ENCODE results near the gene E2F1. TPM values are rescaled to one million over a fixed set of nuclear protein-coding genes. Genes with fewer than 3 reads are reported as not detected.
"Not testable (repeated sequence)": the region's sequence is repeated elsewhere in the genome, so short reads cannot be mapped to it uniquely, and the experiment has no call there.

E2F1 gene
- total and polyA plus RNA-seq, 8 donors = 2.3 to 24.9 (median 4.6) TPM

- H3K27ac ChIP-seq = no peak overlapping the region
- intact Hi-C loops (cut with DNase I; ENCODE audit: low total_unique reads) = no loop called here
- H3K4me1 ChIP-seq = peaks cover 0 to 6% (median 0%) of the 10 kb centered on the region in 4 donors
- peaks cover 7 to 41% (median 28%) of the 10 kb centered on the region in 4 donors for H3K36me3 ChIP-seq
- TF ChIP-seq CTCF (IDR thresholded peaks at IDR 0.05) (no peak), POLR2A (IDR thresholded peaks at IDR 0.05) (no peak), POLR2AphosphoS5 (IDR thresholded peaks at IDR 0.05) (no peak), EP300 (IDR thresholded peaks at IDR 0.05) (no peak)
- no peaks in the 10 kb centered on the region for H3K27me3 ChIP-seq
- 90 to 95% (median 92%) methylated on average over 11 of the region's 11 CpGs for WGBS, 5 donors
- no peak overlapping the region for H3K4me3 ChIP-seq
- DNase-seq = no peak
- H3K9me3 ChIP-seq = no peaks in the 10 kb centered on the region
Observed at GRCh38 chr20:33704197-33704924, 18.2 kb upstream of the E2F1 start.

GRCh38 chr20:33703498-33704137 lies 17.4 kb upstream of the E2F1 start:
- TF ChIP-seq CTCF (IDR thresholded peaks at IDR 0.05) (no peak), POLR2AphosphoS5 (IDR thresholded peaks at IDR 0.05) (no peak), EP300 (IDR thresholded peaks at IDR 0.05) (no peak), POLR2A (IDR thresholded peaks at IDR 0.05) (no peak)
- intact Hi-C loops (cut with DNase I; ENCODE audit: low total_unique reads) = no loop called here
- Histone ChIP-seq H3K4me3 (no peak overlapping the region), H3K36me3 (peaks cover 7 to 41% (median 25%) of the 10 kb centered on the region in 4 donors), H3K27ac (no peak overlapping the region), H3K27me3 (no peaks in the 10 kb centered on the region), H3K4me1 (peaks cover 0 to 6% (median 0%) of the 10 kb centered on the region in 4 donors), H3K9me3 (no peaks in the 10 kb centered on the region)
- WGBS, 5 donors = 90 to 95% (median 92%) methylated on average over 8 of the region's 8 CpGs
- no peak for DNase-seq

- intact Hi-C loops (cut with DNase I; ENCODE audit: low total_unique reads) = no loop called here
- Histone ChIP-seq H3K27me3 (no peaks in the 10 kb centered on the region), H3K9me3 (no peaks in the 10 kb centered on the region), H3K27ac (no peak overlapping the region), H3K36me3 (peaks cover 7 to 35% (median 20%) of the 10 kb centered on the region in 4 donors), H3K4me1 (peaks cover 0 to 6% (median 0%) of the 10 kb centered on the region in 4 donors), H3K4me3 (no peak overlapping the region)
- peak in 1 of 2 donors; percentile 40 for DNase-seq
- 55 to 62% (median 58%) methylated on average over 4 to 5 of the region's 5 CpGs for WGBS, 5 donors
- TF ChIP-seq EP300 (IDR thresholded peaks at IDR 0.05) (no peak), POLR2A (IDR thresholded peaks at IDR 0.05) (no peak), CTCF (IDR thresholded peaks at IDR 0.05) (no peak), POLR2AphosphoS5 (IDR thresholded peaks at IDR 0.05) (no peak)
Observed at GRCh38 chr20:33702861-33703260, 16.7 kb upstream of the E2F1 start.

GRCh38 chr20:33701629-33702450 lies 15.7 kb upstream of the E2F1 start:
- no peak for DNase-seq
- no peak overlapping the region for H3K4me3 ChIP-seq
- no peaks in the 10 kb centered on the region for H3K27me3 ChIP-seq
- H3K9me3 ChIP-seq = no peaks in the 10 kb centered on the region
- TF ChIP-seq POLR2AphosphoS5 (IDR thresholded peaks at IDR 0.05) (no peak), CTCF (IDR thresholded peaks at IDR 0.05) (no peak)
- WGBS, 5 donors = 76 to 95% (median 90%) methylated on average over 10 to 27 of the region's 27 CpGs
- intact Hi-C loops (cut with DNase I; ENCODE audit: low total_unique reads) = no loop called here
- peaks cover 0 to 10% (median 4%) of the 10 kb centered on the region in 4 donors for H3K4me1 ChIP-seq
- H3K36me3 ChIP-seq = peaks cover 0 to 25% (median 10%) of the 10 kb centered on the region in 4 donors
- no peak overlapping the region for H3K27ac ChIP-seq

- intact Hi-C loops (cut with DNase I; ENCODE audit: low total_unique reads); H3K27me3 ChIP-seq: not testable (repeated sequence)
Observed at GRCh38 chr20:33700696-33701441, 14.7 kb upstream of the E2F1 start.

GRCh38 chr20:33698966-33699365 lies 12.8 kb upstream of the E2F1 start:
- H3K4me3 ChIP-seq; H3K27me3 ChIP-seq; H3K36me3 ChIP-seq; DNase-seq; H3K27ac ChIP-seq; intact Hi-C loops (cut with DNase I; ENCODE audit: low total_unique reads); H3K9me3 ChIP-seq: not testable (repeated sequence)
- 93 to 99% (median 97%) methylated on average over 8 to 23 of the region's 27 CpGs; no CpG with 5 or more reads in 1 of the 5 donors for WGBS, 5 donors
- H3K4me1 ChIP-seq = peaks cover 0 to 27% (median 15%) of the 10 kb centered on the region in 4 donors

More at GRCh38 chr20:33700696-33701441, 14.7 kb upstream of the E2F1 start:
- H3K4me3 ChIP-seq, H3K9me3 ChIP-seq, DNase-seq, H3K27ac ChIP-seq: not testable (repeated sequence)
- WGBS, 5 donors = 93 to 98% (median 96%) methylated on average over 12 to 45 of the region's 45 CpGs
- H3K36me3 ChIP-seq = peaks cover 0 to 15% (median under 1%) of the 10 kb centered on the region in 4 donors
- H3K4me1 ChIP-seq = peaks cover 0 to 19% (median 10%) of the 10 kb centered on the region in 4 donors

All from stomach (tissue), 9 donors.